ENCODE results near the gene FECH. TPM values are rescaled to one million over a fixed set of nuclear protein-coding genes. Genes with fewer than 3 reads are reported as not detected.

Gene FECH
- total RNA-seq, 1 donor from 2014 or later: 33.0 TPM

GRCh38 chr18:57581301-57581934 lies 5.1 kb downstream of the FECH start:
- intact Hi-C loops (cut with DNase I): no loop called here
- DNase-seq (ENCODE audit: low spot score in 2 of 2): no peak
- Histone ChIP-seq H3K36me3 (peaks cover 16 to 47% of the 10 kb centered on the region in 2 donors), H3K4me3 (no peak overlapping the region), H3K27me3 (no peaks in the 10 kb centered on the region), H3K4me1 (peaks cover 5 to 13% of the 10 kb centered on the region in 2 donors), H3K27ac (no peak overlapping the region), H3K9me3 (no peaks in the 10 kb centered on the region)
- no peak for TF ChIP-seq CTCF (IDR thresholded peaks at IDR 0.05)

- intact Hi-C loops (cut with DNase I): no loop called here
- no peak for TF ChIP-seq CTCF (IDR thresholded peaks at IDR 0.05)
- Histone ChIP-seq H3K4me1 (peaks cover 0 to 3% of the 10 kb centered on the region in 2 donors), H3K27me3 (no peaks in the 10 kb centered on the region), H3K27ac (no peak overlapping the region), H3K4me3 (no peak overlapping the region), H3K36me3 (peaks cover 27 to 60% of the 10 kb centered on the region in 2 donors), H3K9me3 (no peaks in the 10 kb centered on the region)
- DNase-seq (ENCODE audit: low spot score in 2 of 2): no peak
Observed at GRCh38 chr18:57579934-57580333, 6.6 kb downstream of the FECH start.

GRCh38 chr18:57576316-57576715 lies 10.2 kb downstream of the FECH start:
- no peak for TF ChIP-seq CTCF (IDR thresholded peaks at IDR 0.05)
- no peak for DNase-seq (ENCODE audit: low spot score in 2 of 2)
- Histone ChIP-seq H3K27ac (no peak overlapping the region), H3K36me3 (peaks cover 36 to 80% of the 10 kb centered on the region in 2 donors), H3K9me3 (no peaks in the 10 kb centered on the region), H3K4me1 (no peaks in the 10 kb centered on the region), H3K4me3 (no peak overlapping the region), H3K27me3 (no peaks in the 10 kb centered on the region)
- intact Hi-C loops (cut with DNase I): no loop called here

GRCh38 chr18:57575542-57575941 lies 11.0 kb downstream of the FECH start:
- Histone ChIP-seq H3K9me3 (no peaks in the 10 kb centered on the region), H3K36me3 (peaks cover 41 to 82% of the 10 kb centered on the region in 2 donors), H3K4me1 (no peaks in the 10 kb centered on the region), H3K4me3 (no peak overlapping the region), H3K27me3 (no peaks in the 10 kb centered on the region), H3K27ac (no peak overlapping the region)
- DNase-seq (ENCODE audit: low spot score in 2 of 2): no peak
- intact Hi-C loops (cut with DNase I): no loop called here
- TF ChIP-seq CTCF (IDR thresholded peaks at IDR 0.05): no peak

- Histone ChIP-seq H3K4me1 (no peaks in the 10 kb centered on the region), H3K4me3 (no peak overlapping the region), H3K36me3 (peaks cover 45 to 80% of the 10 kb centered on the region in 2 donors), H3K9me3 (no peaks in the 10 kb centered on the region), H3K27ac (no peak overlapping the region), H3K27me3 (no peaks in the 10 kb centered on the region)
- intact Hi-C loops (cut with DNase I): no loop called here
- DNase-seq (ENCODE audit: low spot score in 2 of 2): no peak
- no peak for TF ChIP-seq CTCF (IDR thresholded peaks at IDR 0.05)
Observed at GRCh38 chr18:57574866-57575265, 11.6 kb downstream of the FECH start.

- Histone ChIP-seq H3K27me3 (no peaks in the 10 kb centered on the region), H3K36me3 (peaks cover 36 to 80% of the 10 kb centered on the region in 2 donors), H3K4me1 (no peaks in the 10 kb centered on the region), H3K9me3 (no peaks in the 10 kb centered on the region), H3K27ac (no peak overlapping the region), H3K4me3 (no peak overlapping the region)
- DNase-seq (ENCODE audit: low spot score in 2 of 2): no peak
- TF ChIP-seq CTCF (IDR thresholded peaks at IDR 0.05): no peak
- intact Hi-C loops (cut with DNase I): no loop called here
Observed at GRCh38 chr18:57570162-57570561, 16.3 kb downstream of the FECH start.
